ENCODE data around the gene MARCHF7. TPM values are rescaled to one million over a fixed set of nuclear protein-coding genes. Genes with fewer than 3 reads are reported as not detected.

The MARCHF7 gene
- 118 and 164 TPM in 2 replicates for total RNA-seq

GRCh38 chr2:159712143-159712928, at the start of gene MARCHF7:
TSS of gene MARCHF7 (plus strand) at chr2:159712506. CDS start at chr2:159729023, 16,517 bp downstream.

Other genes with a start within 250 kb of the MARCHF7 start
- gene BAZ2B, start 96.0 kb upstream of the MARCHF7 start, total RNA-seq = 60.8 and 83.6 TPM in 2 replicates
- gene CD302, start 85.7 kb downstream of the MARCHF7 start, total RNA-seq = under 0.01 and 0.50 TPM in 2 replicates
- gene LY75, start 192.2 kb downstream of the MARCHF7 start, total RNA-seq = 1.0 and 15.5 TPM in 2 replicates